HL-60/S4 (cell line): ENCODE measurements around the gene CBX6.

Experiments used
- in situ Hi-C: fragments of 300-500 bp; cut with MboI; formaldehyde crosslinking; loops from 2 replicates; pipeline ENCODE4 v1.14.3; 2022; ENCODE audit warnings: low sequenced_read_pairs

The CBX6 gene

GRCh38 chr22:38873469-38874411 lies 1.7 kb upstream of the CBX6 start:
- in situ Hi-C loops = loop anchor here (25.0 kb wide), 1 partner anchor 239 kb away; no protein-coding TSS in a partner anchor

- in situ Hi-C loops = loop anchor here (25.0 kb wide), 1 partner anchor 239 kb away; no protein-coding TSS in a partner anchor
Observed at GRCh38 chr22:38872831-38873248, 824 bp upstream of the CBX6 start.

DNA sequence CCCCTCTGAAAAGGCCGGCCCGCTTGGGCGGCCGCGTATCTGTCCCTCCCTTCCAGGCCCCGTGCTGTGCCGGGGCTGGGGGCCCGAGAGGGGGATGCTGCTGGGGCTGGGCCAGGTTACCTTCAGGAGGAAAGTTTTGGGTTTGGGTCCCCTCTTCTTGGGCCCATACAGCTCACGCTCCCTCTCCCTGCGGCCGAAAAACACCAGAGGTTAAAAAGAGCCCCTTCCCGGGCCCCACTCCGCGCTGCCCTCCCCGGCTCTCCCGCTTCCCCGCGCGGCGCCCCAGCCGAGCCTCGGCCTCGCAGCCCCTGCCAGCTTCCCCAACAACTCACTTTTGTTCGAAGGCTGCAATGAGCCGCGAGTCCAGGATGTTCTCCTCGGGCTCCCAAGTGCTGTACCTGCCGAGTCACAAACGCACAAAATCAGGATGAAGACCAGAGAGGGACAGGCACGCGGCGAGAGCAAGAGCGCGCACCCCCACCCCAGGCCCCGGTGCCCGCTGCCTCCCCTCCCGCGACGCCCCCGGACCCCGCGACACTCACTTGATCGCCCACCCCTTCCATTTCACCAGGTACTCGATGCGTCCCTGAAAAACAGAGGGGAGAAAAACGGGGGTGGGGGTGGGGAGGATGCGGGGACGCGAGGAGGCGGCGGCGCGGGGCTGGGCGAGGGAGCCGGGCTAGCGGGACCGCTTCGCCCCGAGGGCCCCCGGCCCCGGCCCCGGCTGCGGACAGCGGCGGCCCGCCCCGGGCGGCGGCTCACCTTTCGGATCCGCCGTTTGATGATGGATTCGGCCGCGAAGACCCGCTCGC lies 450 bp downstream of the CBX6 start:
- in situ Hi-C loops = loop anchor here (25.0 kb wide), 1 partner anchor 241 kb away; no protein-coding TSS in a partner anchor

GRCh38 chr22:38870791-38871359 lies 1.1 kb downstream of the CBX6 start:
- in situ Hi-C loops = loop anchor here (25.0 kb wide), 1 partner anchor 241 kb away; no protein-coding TSS in a partner anchor

DNA sequence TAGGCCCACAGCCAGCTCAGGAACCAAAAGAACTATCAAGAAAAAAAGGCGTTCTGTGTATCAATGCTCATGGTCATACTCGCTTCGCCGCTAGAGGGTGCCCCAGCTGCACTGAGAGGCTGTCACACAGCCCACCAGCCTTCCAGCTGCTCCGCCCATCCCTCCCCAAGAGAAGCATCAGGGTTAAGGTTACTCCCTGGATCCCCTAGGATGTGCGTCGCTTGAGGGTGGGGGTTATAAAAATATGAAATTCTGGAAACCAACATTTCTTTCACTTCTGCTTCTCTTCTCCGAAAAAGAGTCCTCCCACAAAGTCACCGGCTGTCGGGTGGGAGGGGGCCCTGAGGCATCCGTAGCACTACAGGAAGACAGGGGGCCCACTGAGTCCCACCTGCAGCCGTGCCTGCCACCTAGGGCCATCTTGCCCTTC lies 1.7 kb downstream of the CBX6 start:
- in situ Hi-C loops = loop anchor here (25.0 kb wide), 1 partner anchor 242 kb away; no protein-coding TSS in a partner anchor

- in situ Hi-C loops = loop anchor here (10.0 to 25.0 kb wide), 2 partner anchors 135 to 243 kb away; no protein-coding TSS in a partner anchor
Observed at GRCh38 chr22:38869663-38870062, 2.4 kb downstream of the CBX6 start.

DNA sequence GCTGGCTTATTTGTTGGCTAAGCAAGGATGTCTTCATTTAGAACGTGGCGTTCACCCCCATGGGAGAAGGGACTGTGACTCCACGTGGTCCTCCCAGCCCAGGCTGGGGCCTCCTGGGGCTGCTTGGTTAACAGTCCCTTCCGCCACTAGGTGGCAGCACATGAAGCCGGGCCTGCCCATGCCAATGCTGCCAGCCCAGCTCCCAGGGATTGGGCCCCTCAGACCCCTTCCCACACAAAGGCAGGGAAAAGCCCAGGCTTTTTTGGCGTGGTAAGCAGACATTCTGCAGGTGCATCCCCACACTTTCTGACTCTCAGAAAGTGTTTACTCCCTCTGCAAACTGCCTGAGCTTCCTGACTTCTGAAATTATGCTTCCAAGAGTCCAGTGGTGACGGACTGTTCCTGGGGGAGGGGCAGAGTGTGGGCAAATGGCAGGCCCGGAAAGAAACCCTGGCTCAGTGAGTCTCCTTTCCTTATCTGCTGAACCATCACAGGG lies 3.1 kb downstream of the CBX6 start:
- in situ Hi-C loops = loop anchor here (10.0 to 25.0 kb wide), 2 partner anchors 136 to 243 kb away; no protein-coding TSS in a partner anchor

DNA sequence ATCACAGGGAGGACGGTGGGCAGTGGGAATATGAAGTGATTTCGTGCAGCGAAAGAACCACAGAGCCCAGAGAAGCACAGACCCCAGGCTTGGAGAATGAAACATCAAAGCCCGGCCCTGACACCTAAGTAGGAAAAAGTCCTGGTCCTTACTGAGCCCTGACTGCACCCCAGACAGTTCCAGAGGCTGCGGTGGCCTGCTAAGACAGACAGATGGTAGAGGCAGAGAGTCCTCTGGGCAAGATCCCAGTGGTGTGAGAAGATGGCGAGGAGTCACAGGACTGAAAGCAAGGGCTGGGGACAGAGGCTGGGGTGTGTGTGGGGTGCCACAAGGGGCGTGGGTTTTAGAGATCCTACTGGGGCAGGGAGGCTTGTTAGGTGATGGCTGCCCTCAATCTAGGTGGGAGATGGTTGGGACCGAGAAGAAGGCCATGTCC lies 3.7 kb downstream of the CBX6 start:
- in situ Hi-C loops = loop anchor here (10.0 to 25.0 kb wide), 2 partner anchors 136 to 244 kb away; no protein-coding TSS in a partner anchor

- in situ Hi-C loops = loop anchor here (10.0 to 25.0 kb wide), 2 partner anchors 137 to 245 kb away; no protein-coding TSS in a partner anchor
Observed at GRCh38 chr22:38867471-38868285, 4.3 kb downstream of the CBX6 start.

DNA sequence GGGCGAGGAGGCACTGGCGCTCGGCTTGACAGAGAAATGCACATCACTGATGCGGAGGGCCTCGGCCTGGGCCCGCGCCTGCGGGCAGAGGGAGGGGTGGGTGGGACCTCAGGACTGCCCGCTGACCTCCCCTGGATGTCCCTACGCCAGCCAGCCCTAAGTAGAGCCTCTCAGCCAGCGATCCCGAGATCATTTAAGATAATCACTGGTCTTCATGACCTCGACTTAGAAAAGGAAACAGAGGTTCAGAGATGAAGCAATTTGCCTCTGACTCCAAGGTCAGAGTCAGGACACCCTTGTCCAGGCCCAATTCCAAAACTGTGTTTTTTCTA lies 4.9 kb downstream of the CBX6 start:
- in situ Hi-C loops = loop anchor here (10.0 to 25.0 kb wide), 2 partner anchors 138 to 245 kb away; no protein-coding TSS in a partner anchor

- in situ Hi-C loops = loop anchor here (10.0 to 25.0 kb wide), 2 partner anchors 138 to 246 kb away; no protein-coding TSS in a partner anchor
Observed at GRCh38 chr22:38866399-38867123, 5.5 kb downstream of the CBX6 start.

- in situ Hi-C loops = loop anchor here (10.0 to 25.0 kb wide), 2 partner anchors 139 to 246 kb away; no protein-coding TSS in a partner anchor
Observed at GRCh38 chr22:38866024-38866398, 6.0 kb downstream of the CBX6 start.

DNA sequence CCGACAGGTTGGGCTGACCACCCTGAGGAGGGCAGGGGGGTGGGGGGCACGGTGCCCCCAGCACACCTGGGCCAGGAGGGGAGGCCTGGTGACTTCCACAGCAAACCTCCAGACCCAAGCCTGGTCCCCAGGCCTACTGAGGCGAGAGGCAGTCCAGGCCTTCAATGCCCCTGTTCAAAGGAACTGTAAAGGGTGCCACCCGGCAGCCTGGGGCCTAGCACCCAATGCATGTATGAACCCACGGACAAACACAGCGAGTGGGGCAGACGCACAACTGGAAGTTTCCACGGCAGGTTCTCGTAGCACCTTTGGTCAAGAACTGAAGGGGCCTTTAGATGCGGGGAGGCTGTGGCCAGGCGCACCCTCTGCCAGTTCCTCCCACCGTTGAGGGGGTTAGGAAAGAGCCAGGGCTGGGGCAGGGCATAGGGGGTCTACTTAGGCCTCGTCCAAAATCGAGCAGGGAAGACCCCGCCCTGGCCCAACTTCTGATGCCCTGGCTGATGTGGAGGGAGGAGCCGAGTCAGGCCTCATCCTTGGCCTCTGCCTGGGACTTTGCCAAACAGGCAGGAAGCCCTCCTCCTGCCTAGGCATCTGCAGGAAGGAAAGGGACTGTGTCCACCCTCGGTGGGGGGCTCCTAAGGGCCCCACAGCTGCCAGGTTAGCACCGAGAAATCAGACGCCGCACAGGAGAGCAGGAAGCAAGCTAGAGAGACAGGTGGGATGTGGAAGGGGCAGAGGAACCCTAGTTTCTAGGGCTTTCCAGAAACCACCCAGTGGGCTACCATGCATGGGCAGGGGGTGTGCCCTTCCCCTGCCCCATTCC lies 6.6 kb downstream of the CBX6 start:
- in situ Hi-C loops = loop anchor here (10.0 to 25.0 kb wide), 2 partner anchors 139 to 247 kb away; no protein-coding TSS in a partner anchor

DNA sequence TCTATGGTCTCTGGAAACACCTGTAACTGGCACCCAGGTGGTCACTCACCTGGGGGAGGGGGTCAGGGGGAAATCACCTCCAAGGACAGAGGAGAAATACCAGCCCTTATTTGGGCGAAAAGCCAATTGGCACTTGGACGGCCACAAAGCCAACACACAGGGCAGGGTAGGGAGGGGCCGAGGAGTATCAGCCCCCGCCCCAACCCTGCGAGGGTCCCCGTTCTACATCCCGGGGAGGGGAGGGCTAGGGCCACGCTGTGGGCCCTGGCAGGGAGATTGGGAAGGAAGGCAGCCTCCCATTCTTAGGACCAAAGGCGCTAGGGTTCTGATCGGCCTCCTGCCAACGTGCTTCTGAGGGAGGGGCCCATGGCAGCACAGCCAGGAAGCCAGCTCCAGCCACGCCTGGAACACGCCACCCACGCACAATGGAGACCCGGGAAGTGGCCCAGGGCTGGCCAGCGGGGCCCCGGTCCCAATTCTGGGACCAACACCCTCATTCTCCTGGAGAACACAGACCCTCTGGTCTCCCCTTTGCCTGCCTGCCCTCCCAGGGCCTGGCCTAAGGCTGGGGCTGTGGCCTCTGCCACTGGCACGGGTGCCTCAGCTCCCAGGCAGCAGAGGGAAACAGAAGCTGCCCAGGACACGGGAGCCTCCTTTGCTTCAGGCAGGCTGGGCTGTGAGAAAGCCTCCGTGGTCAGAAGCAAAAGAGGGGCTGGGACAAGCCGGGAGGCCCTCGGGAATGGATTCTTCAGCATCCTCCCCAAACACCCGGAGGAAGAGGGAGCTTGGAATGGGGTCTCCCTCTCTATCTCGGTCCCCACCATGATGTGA lies 7.4 kb downstream of the CBX6 start:
- in situ Hi-C loops = loop anchor here (10.0 to 25.0 kb wide), 2 partner anchors 140 to 248 kb away; no protein-coding TSS in a partner anchor

GRCh38 chr22:38863531-38864131 lies 8.4 kb downstream of the CBX6 start:
- in situ Hi-C loops = loop anchor here (10.0 to 25.0 kb wide), 2 partner anchors 141 to 249 kb away; no protein-coding TSS in a partner anchor
